HG03460 (cell line): Measurements from ENCODE around the gene SYMPK.

ENCODE experiments used
- ATAC-seq: cut with Tn5 transposase; IDR thresholded peaks from one replicate; pipeline ENCODE4 v1.9.1; 2021; ENCODE audit not compliant: unreplicated experiment

The SYMPK gene

GRCh38 chr19:45768655-45768983 is 94.3 kb downstream of the SYMPK start:
- no peak for ATAC-seq

GRCh38 chr19:45767881-45768654 is 94.9 kb downstream of the SYMPK start:
- no peak for ATAC-seq

- no peak for ATAC-seq
Observed at GRCh38 chr19:45767410-45767880, 95.5 kb downstream of the SYMPK start.

GRCh38 chr19:45766869-45767346 is 96.0 kb downstream of the SYMPK start:
- ATAC-seq: no peak

- no peak for ATAC-seq
Observed at GRCh38 chr19:45766296-45766868, 96.6 kb downstream of the SYMPK start.

GRCh38 chr19:45765702-45766295 is 97.1 kb downstream of the SYMPK start:
- ATAC-seq: no peak
